SU-DHL-6 (cell line): Measurements from ENCODE around the gene STUB1.

ENCODE experiments used
- H2AFZ ChIP-seq: fragments of 200-600 bp; sonication (generic); 2 replicates; pipeline ENCODE4 v1.6.1; 2014; ENCODE audit warnings: low read depth, mild to moderate bottlenecking, moderate library complexity, mixed read lengths, antibody characterized with exemption, low read length; ENCODE audit not compliant: severe bottlenecking
- H3F3A ChIP-seq: fragments of 200-600 bp; shearing (Covaris generic); 2 replicates; pipeline ENCODE4 v1.6.0; 2016; ENCODE audit warnings: antibody characterized with exemption, mild to moderate bottlenecking; ENCODE audit not compliant: insufficient read depth
- H3K27ac ChIP-seq: fragments of 200-600 bp; sonication (generic); 2 replicates; pipeline ENCODE4 v1.5.1; 2016; ENCODE audit warnings: low read depth, mild to moderate bottlenecking, low read length, moderate library complexity, mixed read lengths
- H3K27me3 ChIP-seq: fragments of 200-600 bp; sonication (generic), shearing (Covaris generic); 2 replicates; pipeline ENCODE4 v1.6.0; 2014; ENCODE audit warnings: mild to moderate bottlenecking, low read length
- H3K36me3 ChIP-seq: fragments of 200-600 bp; sonication (generic); 2 replicates; pipeline ENCODE4 v1.6.1; 2014; ENCODE audit warnings: mild to moderate bottlenecking, low read length, mixed read lengths
- H3K4me2 ChIP-seq: fragments of 300-600, 200-600 bp; shearing (Covaris generic), sonication (generic); 2 replicates; pipeline ENCODE4 v1.6.0; 2014; ENCODE audit warnings: low read length, low read depth, mild to moderate bottlenecking; ENCODE audit not compliant: poor library complexity, severe bottlenecking
- H3K4me3 ChIP-seq: fragments of 200-600 bp; sonication (generic); 2 replicates; pipeline ENCODE4 v1.5.1; 2014; ENCODE audit warnings: antibody characterized with exemption, low read length, mild to moderate bottlenecking, mixed read lengths; ENCODE audit not compliant: insufficient read depth, poor library complexity, severe bottlenecking
- H3K79me2 ChIP-seq: fragments of 200-600 bp; sonication (generic); 2 replicates; pipeline ENCODE4 v1.6.1; 2014; ENCODE audit warnings: mild to moderate bottlenecking, low read length, moderate library complexity; ENCODE audit not compliant: insufficient read depth
- H3K9ac ChIP-seq: fragments of 200-600 bp; sonication (generic); 2 replicates; pipeline ENCODE4 v1.7.0; 2014; ENCODE audit warnings: mild to moderate bottlenecking, low read length
- H3K9me2 ChIP-seq: fragments of 200-600 bp; sonication (generic); replicated peaks from 2 replicates; pipeline ENCODE4 v1.6.1; 2014; ENCODE audit warnings: low read length; ENCODE audit not compliant: insufficient read depth
- H3K9me3 ChIP-seq: fragments of 200-600 bp; sonication (generic); 2 replicates; pipeline ENCODE4 v1.6.1; 2014; ENCODE audit warnings: low read length, mixed read lengths; ENCODE audit not compliant: insufficient read depth
- H4K20me1 ChIP-seq: fragments of 200-600 bp; sonication (generic); 2 replicates; pipeline ENCODE4 v1.6.1; 2014; ENCODE audit warnings: low read depth, mild to moderate bottlenecking, antibody characterized with exemption, low read length, moderate library complexity, mixed read lengths
- EZH2phosphoT487 ChIP-seq: fragments of 200-600 bp; sonication (generic), shearing (Covaris generic); conservative IDR thresholded peaks from 2 replicates; pipeline ENCODE4 v1.6.1; 2018; ENCODE audit warnings: mild to moderate bottlenecking, antibody characterized with exemption, low read length, moderate library complexity, mixed read lengths
- TF ChIP-seq, protein P1 (sequence below): fragments of 200-600 bp; sonication (generic); IDR thresholded peaks from one replicate; pipeline ENCODE4 v1.5.1; 2017; ENCODE audit warnings: antibody characterized with exemption, mild to moderate bottlenecking, low read length, moderate library complexity; ENCODE audit not compliant: insufficient read depth, poor library complexity, severe bottlenecking

STUB1 gene

DNA sequence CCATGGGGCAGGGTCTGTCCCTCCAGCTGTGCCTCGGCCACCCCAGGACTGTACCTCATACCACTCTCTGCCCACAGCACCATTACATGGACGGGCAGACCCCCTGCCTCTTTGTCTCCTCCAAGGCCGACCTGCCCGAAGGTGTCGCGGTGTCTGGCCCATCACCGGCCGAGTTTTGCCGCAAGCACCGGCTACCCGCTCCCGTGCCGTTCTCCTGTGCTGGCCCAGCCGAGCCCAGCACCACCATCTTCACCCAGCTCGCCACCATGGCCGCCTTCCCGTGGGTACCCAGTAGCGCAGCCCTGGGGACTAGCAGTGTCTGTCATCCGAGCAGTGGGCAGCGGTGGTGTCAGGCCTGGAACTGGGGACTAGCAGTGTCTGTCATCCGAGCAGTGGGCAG, 7.4 kb upstream of the STUB1 start:
- Histone ChIP-seq H3K36me3 (no peaks in the 10 kb centered on the region), H3K27ac (no peak overlapping the region), H4K20me1 (no peaks in the 10 kb centered on the region)

GRCh38 chr16:673399-673991, 6.7 kb upstream of the STUB1 start:
- Histone ChIP-seq H3K36me3 (no peaks in the 10 kb centered on the region), H3K27ac (no peak overlapping the region), H4K20me1 (no peaks in the 10 kb centered on the region), H3K9me3 (no peaks in the 10 kb centered on the region), H3K79me2 (peaks cover 3% of the 10 kb centered on the region; the same call in 1 of the 2 replicates), H3K4me3 (no peak overlapping the region), H3F3A (no peaks in the 10 kb centered on the region), H2AFZ (no peak overlapping the region), H3K9ac (no peak overlapping the region), H3K9me2 (no peaks in the 10 kb centered on the region), H3K4me2 (no peak overlapping the region), H3K27me3 (no peaks in the 10 kb centered on the region)
- TF ChIP-seq EZH2phosphoT487, result no peak
- TF ChIP-seq, protein P1, sequence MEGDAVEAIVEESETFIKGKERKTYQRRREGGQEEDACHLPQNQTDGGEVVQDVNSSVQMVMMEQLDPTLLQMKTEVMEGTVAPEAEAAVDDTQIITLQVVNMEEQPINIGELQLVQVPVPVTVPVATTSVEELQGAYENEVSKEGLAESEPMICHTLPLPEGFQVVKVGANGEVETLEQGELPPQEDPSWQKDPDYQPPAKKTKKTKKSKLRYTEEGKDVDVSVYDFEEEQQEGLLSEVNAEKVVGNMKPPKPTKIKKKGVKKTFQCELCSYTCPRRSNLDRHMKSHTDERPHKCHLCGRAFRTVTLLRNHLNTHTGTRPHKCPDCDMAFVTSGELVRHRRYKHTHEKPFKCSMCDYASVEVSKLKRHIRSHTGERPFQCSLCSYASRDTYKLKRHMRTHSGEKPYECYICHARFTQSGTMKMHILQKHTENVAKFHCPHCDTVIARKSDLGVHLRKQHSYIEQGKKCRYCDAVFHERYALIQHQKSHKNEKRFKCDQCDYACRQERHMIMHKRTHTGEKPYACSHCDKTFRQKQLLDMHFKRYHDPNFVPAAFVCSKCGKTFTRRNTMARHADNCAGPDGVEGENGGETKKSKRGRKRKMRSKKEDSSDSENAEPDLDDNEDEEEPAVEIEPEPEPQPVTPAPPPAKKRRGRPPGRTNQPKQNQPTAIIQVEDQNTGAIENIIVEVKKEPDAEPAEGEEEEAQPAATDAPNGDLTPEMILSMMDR, result no peak

More for the DNA sequence above, 7.4 kb upstream of the STUB1 start:
- H3K9me3 ChIP-seq, result no peaks in the 10 kb centered on the region
- H3K9ac ChIP-seq, result no peak overlapping the region
- no peaks in the 10 kb centered on the region for H3K9me2 ChIP-seq
- no peaks in the 10 kb centered on the region for H3K27me3 ChIP-seq
- H2AFZ ChIP-seq, result no peak overlapping the region
- TF ChIP-seq, protein P1, result no peak
- TF ChIP-seq EZH2phosphoT487, result no peak
- no peaks in the 10 kb centered on the region for H3F3A ChIP-seq
- H3K4me2 ChIP-seq, result no peak overlapping the region
- H3K79me2 ChIP-seq, result peaks cover 8% of the 10 kb centered on the region; the same call in 1 of the 2 replicates
- no peak overlapping the region for H3K4me3 ChIP-seq

DNA sequence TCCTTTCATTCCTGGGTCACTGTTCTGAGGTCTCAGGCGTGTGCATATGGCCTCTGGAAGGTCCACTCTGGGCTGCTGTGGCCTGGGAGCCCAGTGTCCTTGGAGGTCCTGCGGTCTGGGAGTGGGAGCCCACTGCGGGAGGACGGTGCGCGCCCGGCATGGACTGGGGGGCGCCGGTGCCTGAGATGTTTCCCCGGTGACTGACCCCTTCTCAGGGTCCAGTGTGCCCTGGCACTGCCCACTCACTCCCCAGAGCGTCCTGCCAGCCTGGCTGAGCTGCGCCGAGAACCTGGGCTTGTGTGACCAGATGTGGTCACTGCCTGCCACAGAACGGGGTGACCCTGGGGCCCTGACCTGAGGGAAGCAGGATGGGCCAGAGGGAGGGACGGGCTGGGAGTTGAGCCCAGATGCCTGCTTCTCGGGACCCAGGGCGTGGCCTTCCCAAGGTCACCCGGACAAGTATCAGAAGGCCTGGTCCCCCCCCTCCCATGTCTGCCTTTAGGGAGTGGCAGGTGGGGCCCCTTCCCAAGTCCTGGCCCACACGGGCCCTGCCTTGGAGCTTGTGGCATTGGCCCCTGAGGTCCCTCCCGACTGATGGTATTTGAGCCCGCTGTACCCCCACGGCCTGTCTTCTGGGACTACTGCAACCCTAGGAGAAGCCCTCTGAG, 5.9 kb upstream of the STUB1 start:
- no peak overlapping the region for H2AFZ ChIP-seq
- H3K4me2 ChIP-seq, result no peak overlapping the region

More for the DNA sequence above, 5.9 kb upstream of the STUB1 start:
- Histone ChIP-seq H3K9me2 (no peaks in the 10 kb centered on the region), H3K9ac (no peak overlapping the region), H3K27me3 (no peaks in the 10 kb centered on the region), H3K79me2 (no peaks in the 10 kb centered on the region), H3K4me3 (no peak overlapping the region), H3F3A (peaks cover 6% of the 10 kb centered on the region; the same call in 1 of the 2 replicates), H4K20me1 (no peaks in the 10 kb centered on the region), H3K36me3 (no peaks in the 10 kb centered on the region), H3K9me3 (no peaks in the 10 kb centered on the region), H3K27ac (no peak overlapping the region)
- TF ChIP-seq, protein P1, result no peak
- no peak for TF ChIP-seq EZH2phosphoT487
